GM20000 (cell line): ENCODE measurements around the gene EFCAB11.

ENCODE experiments used
- DNase-seq: peaks from one replicate; pipeline ENCODE4 v3.0.0; 2012; ENCODE audit warnings: low spot score
- CTCF ChIP-seq: IDR thresholded peaks from 2 replicates; pipeline ENCODE4 v1.5.1; 2012; ENCODE audit warnings: mild to moderate bottlenecking, control low read depth; ENCODE audit errors: extremely low read depth, missing control alignments

Gene EFCAB11

GRCh38 chr14:89753828-89754412 lies 200.6 kb downstream of the EFCAB11 start:
- no peak for TF ChIP-seq CTCF
- DNase-seq: no peak

- DNase-seq: no peak
- TF ChIP-seq CTCF: no peak
These were observed 203.6 kb downstream of the EFCAB11 start for GRCh38 chr14:89750908-89751392.

GRCh38 chr14:89750281-89750755 lies 204.2 kb downstream of the EFCAB11 start:
- no peak for TF ChIP-seq CTCF
- DNase-seq: no peak

- no peak for TF ChIP-seq CTCF
- no peak for DNase-seq
These were observed 206.5 kb downstream of the EFCAB11 start for GRCh38 chr14:89748004-89748403.

GRCh38 chr14:89747126-89747525 lies 207.4 kb downstream of the EFCAB11 start:
- DNase-seq: no peak
- no peak for TF ChIP-seq CTCF

GRCh38 chr14:89746654-89747053 lies 207.9 kb downstream of the EFCAB11 start:
- no peak for TF ChIP-seq CTCF
- DNase-seq: no peak

GRCh38 chr14:89746135-89746534 lies 208.4 kb downstream of the EFCAB11 start:
- no peak for DNase-seq
- no peak for TF ChIP-seq CTCF
